ENCODE data around the gene DGKD.

The DGKD gene

GRCh38 chr2:233339427-233339826, 14.9 kb upstream of the DGKD start:
- DNase-seq: no peak

- DNase-seq: no peak
These were observed 13.0 kb upstream of the DGKD start for GRCh38 chr2:233341296-233341695.

GRCh38 chr2:233342301-233342700, 12.0 kb upstream of the DGKD start:
- no peak for DNase-seq

GRCh38 chr2:233343171-233343705, 11.1 kb upstream of the DGKD start:
- DNase-seq: no peak

GRCh38 chr2:233346376-233346775, 7.9 kb upstream of the DGKD start:
- no peak for DNase-seq

- no peak for DNase-seq
These were observed 7.4 kb upstream of the DGKD start for GRCh38 chr2:233346930-233347329.

GRCh38 chr2:233349005-233349998, 5.0 kb upstream of the DGKD start:
- DNase-seq: no peak

- DNase-seq: peak; percentile 36
These were observed 3.6 kb upstream of the DGKD start for GRCh38 chr2:233350708-233351107.

- no peak for DNase-seq
These were observed 2.9 kb upstream of the DGKD start for GRCh38 chr2:233351423-233351822.

GRCh38 chr2:233352141-233352842, 2.0 kb upstream of the DGKD start:
- DNase-seq: no peak

- no peak for DNase-seq
These were observed 1.1 kb upstream of the DGKD start for GRCh38 chr2:233353101-233353768.

- no peak for DNase-seq
These were observed 218 bp downstream of the DGKD start for GRCh38 chr2:233354500-233354924.

GRCh38 chr2:233354971-233355574, 779 bp downstream of the DGKD start:
- no peak for DNase-seq

- DNase-seq: no peak
These were observed 1.6 kb downstream of the DGKD start for GRCh38 chr2:233355916-233356315.

- no peak for DNase-seq
These were observed 2.4 kb downstream of the DGKD start for GRCh38 chr2:233356546-233357308.

- no peak for DNase-seq
These were observed 4.0 kb downstream of the DGKD start for GRCh38 chr2:233358335-233358734.

GRCh38 chr2:233358947-233359346, 4.7 kb downstream of the DGKD start:
- DNase-seq: no peak

- no peak for DNase-seq
These were observed 5.5 kb downstream of the DGKD start for GRCh38 chr2:233359823-233360222.

GRCh38 chr2:233360771-233361176, 6.5 kb downstream of the DGKD start:
- DNase-seq: no peak

GRCh38 chr2:233361297-233361696, 7.0 kb downstream of the DGKD start:
- DNase-seq: no peak

- DNase-seq: no peak
These were observed 8.4 kb downstream of the DGKD start for GRCh38 chr2:233362742-233363141.

GRCh38 chr2:233363744-233364235, 9.5 kb downstream of the DGKD start:
- no peak for DNase-seq

Measured in NCI-H446 treated with DMSO at 0.1 percent for 48 hours (cell line).